ENCODE data around the gene NELL1.

Gene NELL1

GRCh38 chr11:21615955-21616371 lies 946.6 kb downstream of the NELL1 start:
- no peak for DNase-seq (ENCODE audit: low spot score)
- H3K27ac ChIP-seq: no peak overlapping the region
- TF ChIP-seq CTCF (IDR thresholded peaks at IDR 0.05): no peak
- no peak overlapping the region for H3K4me3 ChIP-seq

- H3K4me3 ChIP-seq: no peak overlapping the region
- H3K27ac ChIP-seq: no peak overlapping the region
- no peak for TF ChIP-seq CTCF (IDR thresholded peaks at IDR 0.05)
- no peak for DNase-seq (ENCODE audit: low spot score)
Observed at GRCh38 chr11:21622566-21622965, 953.2 kb downstream of the NELL1 start.

- H3K4me3 ChIP-seq: no peak overlapping the region
- no peak overlapping the region for H3K27ac ChIP-seq
- TF ChIP-seq CTCF (IDR thresholded peaks at IDR 0.05): no peak
- DNase-seq (ENCODE audit: low spot score): no peak
Observed at GRCh38 chr11:21622995-21623394, 953.6 kb downstream of the NELL1 start.

All from coronary artery (tissue), 2 donors.